SK-N-SH treated with all-trans-retinoic acid at 6 μM for 48 hours (cell line): ENCODE results near the gene KLHDC7B.

Source experiments
- ARNTL ChIP-seq: fragments of 450-650 bp; formaldehyde crosslinking; IDR thresholded peaks from 2 replicates; pipeline ENCODE4 v1.5.0; 2020; ENCODE audit warnings: low read depth, mild to moderate bottlenecking, moderate library complexity, borderline replicate concordance
- ESRRG ChIP-seq: fragments of 250-450 bp; sonication (Bioruptor Pico); IDR thresholded peaks from 2 replicates; pipeline ENCODE4 v1.6.1; 2021; ENCODE audit warnings: mild to moderate bottlenecking
- GLIS3 ChIP-seq: fragments of 250-450 bp; sonication (Bioruptor Pico); IDR thresholded peaks from 2 replicates; pipeline ENCODE4 v1.5.0; 2020; ENCODE audit warnings: mild to moderate bottlenecking, moderate library complexity
- PPARA ChIP-seq: fragments of 250-450 bp; sonication (Bioruptor Pico); IDR thresholded peaks from 2 replicates; pipeline ENCODE4 v1.5.0; 2020; ENCODE audit warnings: mild to moderate bottlenecking, borderline replicate concordance
- RARB ChIP-seq: fragments of 250-450 bp; sonication (Bioruptor Pico); IDR thresholded peaks from 2 replicates; pipeline ENCODE4 v1.8.0; 2021; ENCODE audit warnings: mild to moderate bottlenecking, moderate library complexity
- ZC3H10 ChIP-seq: fragments of 250-450 bp; sonication (Bioruptor Pico); IDR thresholded peaks from 2 replicates; pipeline ENCODE4 v1.5.1; 2021; ENCODE audit warnings: mild to moderate bottlenecking, moderate library complexity
- ZFP3 ChIP-seq: fragments of 250-450 bp; sonication (Bioruptor Pico); IDR thresholded peaks from 2 replicates; pipeline ENCODE4 v1.5.0; 2020; ENCODE audit warnings: mild to moderate bottlenecking, moderate library complexity
- ZFP30 ChIP-seq: fragments of 450-650 bp; formaldehyde crosslinking; IDR thresholded peaks from 2 replicates; pipeline ENCODE4 v1.5.0; 2022; ENCODE audit warnings: mild to moderate bottlenecking, moderate library complexity
- ZNF565 ChIP-seq: fragments of 450-650 bp; formaldehyde crosslinking; conservative IDR thresholded peaks from 2 replicates; pipeline ENCODE4 v1.5.0; 2020; ENCODE audit warnings: low read depth, mild to moderate bottlenecking, moderate library complexity
- ZNF70 ChIP-seq: fragments of 450-650 bp; formaldehyde crosslinking; IDR thresholded peaks from 2 replicates; pipeline ENCODE4 v1.5.0; 2020; ENCODE audit warnings: mild to moderate bottlenecking, moderate library complexity
- TF ChIP-seq, protein P1 (sequence below): fragments of 250-450 bp; sonication (Bioruptor Pico); IDR thresholded peaks from 2 replicates; pipeline ENCODE4 v1.8.0; 2021; ENCODE audit warnings: low read depth, mild to moderate bottlenecking, moderate library complexity, borderline replicate concordance
- TF ChIP-seq, protein P2 (sequence below): fragments of 250-450 bp; sonication (Bioruptor Pico); IDR thresholded peaks from 2 replicates; pipeline ENCODE4 v1.5.1; 2020; ENCODE audit warnings: low read depth, mild to moderate bottlenecking, moderate library complexity
- TF ChIP-seq, protein P3 (sequence below): fragments of 250-450 bp; sonication (Bioruptor Pico); IDR thresholded peaks from 2 replicates; pipeline ENCODE4 v1.5.0; 2020; ENCODE audit warnings: mild to moderate bottlenecking, moderate library complexity

DNA sequence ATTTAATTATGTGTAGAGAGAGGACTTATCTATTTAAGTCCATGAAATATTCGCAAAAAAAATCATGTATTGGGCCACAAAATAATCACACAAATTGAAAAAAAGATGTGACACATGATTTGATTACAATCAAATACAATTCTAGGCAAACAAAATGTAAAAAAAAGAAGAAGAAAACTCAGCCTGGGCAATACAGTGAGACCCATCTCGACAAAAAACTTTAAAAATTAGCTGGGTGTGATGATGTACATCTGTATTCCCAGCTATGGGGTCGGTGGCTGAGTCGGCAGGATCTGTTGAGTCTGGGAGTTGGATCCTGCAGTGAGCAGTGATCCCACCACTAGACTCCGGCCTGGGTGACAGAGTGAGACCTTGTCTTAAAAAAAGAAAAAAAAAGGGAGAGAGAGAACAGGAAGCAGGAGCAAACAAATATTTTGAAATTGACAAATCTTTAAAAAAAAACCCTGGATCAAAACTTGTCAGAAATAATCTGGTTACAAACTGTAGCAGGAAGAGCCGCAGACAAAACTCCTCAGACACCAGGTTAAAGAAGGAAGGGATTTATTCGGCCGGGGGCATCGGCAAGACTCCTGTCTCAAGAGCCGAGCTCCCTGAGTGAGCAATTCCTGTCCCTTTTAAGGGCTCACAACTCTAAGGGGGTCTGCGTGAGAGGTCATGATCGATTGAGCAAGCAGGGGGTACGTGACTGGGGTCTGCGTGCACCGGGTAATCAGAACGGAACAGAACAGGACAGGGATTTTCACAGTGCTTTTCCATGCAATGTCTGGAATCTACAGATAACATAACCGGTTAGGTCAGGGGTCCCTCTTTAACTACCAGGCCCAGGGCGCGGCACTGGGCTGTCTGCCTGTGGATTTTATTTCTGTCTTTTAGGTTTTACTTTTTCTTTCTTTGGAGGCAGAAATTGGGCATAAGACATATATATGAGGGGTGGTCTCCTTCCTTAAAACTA is 12.6 kb upstream of the KLHDC7B start:
- TF ChIP-seq ZFP3 (CRISPR knock-in tag) (no peak), RARB (CRISPR knock-in tag) (no peak), ARNTL (CRISPR knock-in tag) (no peak), ZFP30 (CRISPR knock-in tag) (no peak), ZNF70 (CRISPR knock-in tag) (no peak), PPARA (CRISPR knock-in tag) (no peak), GLIS3 (no peak), ZNF565 (CRISPR knock-in tag) (no peak), ZC3H10 (CRISPR knock-in tag) (no peak), ESRRG (CRISPR knock-in tag) (no peak)
- TF ChIP-seq, protein P1, sequence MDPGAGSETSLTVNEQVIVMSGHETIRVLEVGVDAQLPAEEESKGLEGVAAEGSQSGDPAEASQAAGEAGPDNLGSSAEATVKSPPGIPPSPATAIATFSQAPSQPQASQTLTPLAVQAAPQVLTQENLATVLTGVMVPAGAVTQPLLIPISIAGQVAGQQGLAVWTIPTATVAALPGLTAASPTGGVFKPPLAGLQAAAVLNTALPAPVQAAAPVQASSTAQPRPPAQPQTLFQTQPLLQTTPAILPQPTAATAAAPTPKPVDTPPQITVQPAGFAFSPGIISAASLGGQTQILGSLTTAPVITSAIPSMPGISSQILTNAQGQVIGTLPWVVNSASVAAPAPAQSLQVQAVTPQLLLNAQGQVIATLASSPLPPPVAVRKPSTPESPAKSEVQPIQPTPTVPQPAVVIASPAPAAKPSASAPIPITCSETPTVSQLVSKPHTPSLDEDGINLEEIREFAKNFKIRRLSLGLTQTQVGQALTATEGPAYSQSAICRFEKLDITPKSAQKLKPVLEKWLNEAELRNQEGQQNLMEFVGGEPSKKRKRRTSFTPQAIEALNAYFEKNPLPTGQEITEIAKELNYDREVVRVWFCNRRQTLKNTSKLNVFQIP (CRISPR knock-in tag): no peak
- TF ChIP-seq, protein P2, sequence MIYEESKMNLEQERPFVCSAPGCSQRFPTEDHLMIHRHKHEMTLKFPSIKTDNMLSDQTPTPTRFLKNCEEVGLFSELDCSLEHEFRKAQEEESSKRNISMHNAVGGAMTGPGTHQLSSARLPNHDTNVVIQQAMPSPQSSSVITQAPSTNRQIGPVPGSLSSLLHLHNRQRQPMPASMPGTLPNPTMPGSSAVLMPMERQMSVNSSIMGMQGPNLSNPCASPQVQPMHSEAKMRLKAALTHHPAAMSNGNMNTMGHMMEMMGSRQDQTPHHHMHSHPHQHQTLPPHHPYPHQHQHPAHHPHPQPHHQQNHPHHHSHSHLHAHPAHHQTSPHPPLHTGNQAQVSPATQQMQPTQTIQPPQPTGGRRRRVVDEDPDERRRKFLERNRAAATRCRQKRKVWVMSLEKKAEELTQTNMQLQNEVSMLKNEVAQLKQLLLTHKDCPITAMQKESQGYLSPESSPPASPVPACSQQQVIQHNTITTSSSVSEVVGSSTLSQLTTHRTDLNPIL (CRISPR knock-in tag): no peak
- TF ChIP-seq, protein P3, sequence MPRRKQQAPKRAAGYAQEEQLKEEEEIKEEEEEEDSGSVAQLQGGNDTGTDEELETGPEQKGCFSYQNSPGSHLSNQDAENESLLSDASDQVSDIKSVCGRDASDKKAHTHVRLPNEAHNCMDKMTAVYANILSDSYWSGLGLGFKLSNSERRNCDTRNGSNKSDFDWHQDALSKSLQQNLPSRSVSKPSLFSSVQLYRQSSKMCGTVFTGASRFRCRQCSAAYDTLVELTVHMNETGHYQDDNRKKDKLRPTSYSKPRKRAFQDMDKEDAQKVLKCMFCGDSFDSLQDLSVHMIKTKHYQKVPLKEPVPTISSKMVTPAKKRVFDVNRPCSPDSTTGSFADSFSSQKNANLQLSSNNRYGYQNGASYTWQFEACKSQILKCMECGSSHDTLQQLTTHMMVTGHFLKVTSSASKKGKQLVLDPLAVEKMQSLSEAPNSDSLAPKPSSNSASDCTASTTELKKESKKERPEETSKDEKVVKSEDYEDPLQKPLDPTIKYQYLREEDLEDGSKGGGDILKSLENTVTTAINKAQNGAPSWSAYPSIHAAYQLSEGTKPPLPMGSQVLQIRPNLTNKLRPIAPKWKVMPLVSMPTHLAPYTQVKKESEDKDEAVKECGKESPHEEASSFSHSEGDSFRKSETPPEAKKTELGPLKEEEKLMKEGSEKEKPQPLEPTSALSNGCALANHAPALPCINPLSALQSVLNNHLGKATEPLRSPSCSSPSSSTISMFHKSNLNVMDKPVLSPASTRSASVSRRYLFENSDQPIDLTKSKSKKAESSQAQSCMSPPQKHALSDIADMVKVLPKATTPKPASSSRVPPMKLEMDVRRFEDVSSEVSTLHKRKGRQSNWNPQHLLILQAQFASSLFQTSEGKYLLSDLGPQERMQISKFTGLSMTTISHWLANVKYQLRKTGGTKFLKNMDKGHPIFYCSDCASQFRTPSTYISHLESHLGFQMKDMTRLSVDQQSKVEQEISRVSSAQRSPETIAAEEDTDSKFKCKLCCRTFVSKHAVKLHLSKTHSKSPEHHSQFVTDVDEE (CRISPR knock-in tag): no peak
